ENCODE measurements around the gene KRT79.

The KRT79 gene

DNA sequence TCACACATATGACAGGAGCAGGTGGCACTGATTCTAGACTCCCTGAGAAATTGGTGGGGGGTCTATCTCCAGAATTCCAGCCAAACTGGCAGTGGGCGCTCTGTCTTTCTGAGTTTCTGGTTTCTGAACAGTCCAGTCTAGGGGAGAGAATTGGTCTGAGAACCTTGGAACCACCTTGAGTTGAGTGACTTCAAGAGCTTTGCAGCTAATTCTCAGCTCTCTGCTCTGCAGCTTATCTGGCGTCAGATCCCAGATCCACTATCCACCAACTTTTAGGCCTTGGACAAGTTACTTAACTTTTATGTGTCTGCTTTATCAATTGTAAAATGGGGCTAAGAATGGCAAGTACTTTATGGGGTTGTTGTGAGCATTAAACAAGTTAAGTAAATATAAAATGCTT is 55.3 kb downstream of the KRT79 start:
- TF ChIP-seq, protein P1, sequence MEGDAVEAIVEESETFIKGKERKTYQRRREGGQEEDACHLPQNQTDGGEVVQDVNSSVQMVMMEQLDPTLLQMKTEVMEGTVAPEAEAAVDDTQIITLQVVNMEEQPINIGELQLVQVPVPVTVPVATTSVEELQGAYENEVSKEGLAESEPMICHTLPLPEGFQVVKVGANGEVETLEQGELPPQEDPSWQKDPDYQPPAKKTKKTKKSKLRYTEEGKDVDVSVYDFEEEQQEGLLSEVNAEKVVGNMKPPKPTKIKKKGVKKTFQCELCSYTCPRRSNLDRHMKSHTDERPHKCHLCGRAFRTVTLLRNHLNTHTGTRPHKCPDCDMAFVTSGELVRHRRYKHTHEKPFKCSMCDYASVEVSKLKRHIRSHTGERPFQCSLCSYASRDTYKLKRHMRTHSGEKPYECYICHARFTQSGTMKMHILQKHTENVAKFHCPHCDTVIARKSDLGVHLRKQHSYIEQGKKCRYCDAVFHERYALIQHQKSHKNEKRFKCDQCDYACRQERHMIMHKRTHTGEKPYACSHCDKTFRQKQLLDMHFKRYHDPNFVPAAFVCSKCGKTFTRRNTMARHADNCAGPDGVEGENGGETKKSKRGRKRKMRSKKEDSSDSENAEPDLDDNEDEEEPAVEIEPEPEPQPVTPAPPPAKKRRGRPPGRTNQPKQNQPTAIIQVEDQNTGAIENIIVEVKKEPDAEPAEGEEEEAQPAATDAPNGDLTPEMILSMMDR (IDR thresholded peaks at IDR 0.05; ENCODE audit: extremely low read depth, missing control alignments): no peak
- DNase-seq (ENCODE audit: low spot score): no peak

DNA sequence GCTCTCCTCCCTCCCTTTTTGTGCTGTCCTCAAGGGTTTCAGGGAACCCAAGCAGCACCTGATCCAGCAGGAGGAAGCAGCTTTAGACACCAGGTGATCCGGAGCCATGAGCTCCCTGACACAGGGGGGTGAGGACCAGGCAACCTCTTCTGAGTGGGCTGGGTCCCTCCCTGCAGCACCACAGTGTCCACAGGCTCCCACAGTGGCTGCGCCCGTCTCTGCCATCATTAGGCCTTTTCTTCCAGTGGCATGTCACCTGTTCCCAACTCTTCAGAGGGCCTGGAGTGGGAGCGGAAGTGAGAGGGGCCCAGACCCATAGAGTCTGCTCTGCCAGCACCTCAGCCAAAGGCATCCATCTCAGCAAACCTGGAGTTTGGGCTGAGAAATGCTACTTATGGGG is 56.5 kb downstream of the KRT79 start:
- no peak for DNase-seq (ENCODE audit: low spot score)
- TF ChIP-seq, protein P1 (IDR thresholded peaks at IDR 0.05; ENCODE audit: extremely low read depth, missing control alignments): no peak

DNA sequence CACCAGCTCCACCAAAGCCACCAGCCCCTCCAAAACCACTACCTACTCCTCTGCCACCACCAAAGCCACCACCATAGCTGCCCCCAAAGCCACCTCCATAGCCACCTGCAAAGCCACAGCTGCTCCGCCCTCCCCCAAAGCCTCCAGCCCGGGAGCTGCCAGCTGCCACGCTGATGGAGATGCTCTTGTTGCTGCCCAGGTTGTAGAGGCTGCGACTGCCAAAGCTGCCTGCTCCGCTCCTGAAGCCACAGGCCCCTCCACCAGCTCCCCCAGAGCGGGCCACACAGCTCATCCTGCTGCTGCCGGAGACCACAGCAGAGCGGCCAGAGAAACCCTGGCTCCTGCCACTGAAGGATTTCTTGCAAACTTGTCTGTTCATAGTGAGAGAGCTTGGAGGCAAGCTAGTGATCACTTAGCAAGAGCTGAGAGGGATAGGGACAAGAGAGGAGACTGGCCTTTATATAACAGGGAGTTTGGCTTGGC is 57.2 kb downstream of the KRT79 start, which contains the start of gene KRT76:
Gene KRT76 (minus strand): TSS at position 433 of the 483 bp plus-strand sequence. CDS start 54 bp downstream, at position 379.
- TF ChIP-seq, protein P1 (IDR thresholded peaks at IDR 0.05; ENCODE audit: extremely low read depth, missing control alignments): no peak
- no peak for DNase-seq (ENCODE audit: low spot score)

DNA sequence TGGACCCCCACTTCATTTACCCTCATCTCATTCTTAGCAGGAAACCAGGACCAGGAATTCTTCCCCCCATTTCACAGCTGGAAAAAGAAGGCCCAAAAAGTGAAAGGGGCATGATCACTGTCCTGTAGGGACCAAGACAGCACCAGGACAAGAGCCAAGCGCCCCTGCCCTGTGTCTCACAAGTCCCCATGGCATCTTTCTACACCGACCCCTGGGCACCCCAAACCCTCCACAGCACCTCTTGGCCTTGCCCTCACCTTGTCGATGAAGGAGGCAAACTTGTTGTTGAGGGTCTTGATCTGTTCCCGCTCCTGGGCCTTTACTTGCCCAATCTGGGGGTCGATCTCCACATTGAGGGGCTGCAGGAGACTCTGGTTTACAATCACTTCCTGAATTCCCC is 57.7 kb downstream of the KRT79 start:
- DNase-seq (ENCODE audit: low spot score): no peak
- TF ChIP-seq, protein P1 (IDR thresholded peaks at IDR 0.05; ENCODE audit: extremely low read depth, missing control alignments): no peak

DNA sequence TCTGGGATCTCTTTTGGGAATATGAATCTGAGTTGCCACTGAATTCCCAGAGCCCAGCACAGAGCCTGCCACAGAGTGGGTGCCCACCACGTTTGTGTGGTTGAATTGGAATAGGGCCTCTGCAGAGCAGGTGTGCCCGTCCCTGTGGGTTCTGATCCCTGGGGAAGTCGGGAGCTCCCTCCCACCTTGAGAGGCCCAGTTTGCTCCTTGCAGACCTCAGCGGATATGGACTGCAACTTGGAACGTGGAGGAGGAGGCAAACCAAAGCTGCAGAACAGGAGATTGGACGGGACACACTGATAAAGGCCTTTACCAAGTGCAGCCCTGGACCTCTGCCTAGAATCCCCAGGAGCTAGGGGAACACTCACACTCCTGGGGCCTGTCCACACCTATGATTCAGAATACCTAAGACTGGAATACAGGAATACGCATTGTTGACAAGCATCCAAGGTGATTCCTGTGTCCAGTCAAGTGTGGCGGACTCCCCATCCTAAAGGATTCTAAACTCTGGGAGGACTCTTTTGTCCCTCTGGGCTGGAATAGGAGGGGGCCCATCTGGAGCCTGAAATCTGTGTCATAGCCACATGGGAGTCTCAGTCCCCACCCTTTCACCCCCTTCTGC is 59.4 kb downstream of the KRT79 start:
- no peak for DNase-seq (ENCODE audit: low spot score)
- TF ChIP-seq, protein P1 (IDR thresholded peaks at IDR 0.05; ENCODE audit: extremely low read depth, missing control alignments): no peak

DNA sequence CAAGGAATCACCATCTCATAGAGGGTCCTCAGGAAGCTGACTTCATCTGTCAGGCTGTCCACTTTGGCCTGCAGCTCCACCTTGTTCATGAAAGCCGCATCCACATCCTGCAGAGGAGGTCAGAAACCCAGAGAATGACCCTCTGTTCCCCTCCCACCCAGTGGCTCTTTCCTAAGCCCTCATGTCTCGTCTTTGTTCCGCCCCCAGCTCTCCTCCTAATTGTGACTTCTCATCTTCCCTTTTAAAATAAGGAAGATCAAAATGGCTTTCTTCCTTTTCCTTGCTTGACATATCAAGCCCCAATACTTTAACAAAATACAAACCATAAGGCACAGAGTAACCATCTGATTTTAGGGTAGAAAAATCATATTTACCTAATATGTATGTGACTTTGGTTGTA is 61.3 kb downstream of the KRT79 start:
- no peak for DNase-seq (ENCODE audit: low spot score)
- TF ChIP-seq, protein P1 (IDR thresholded peaks at IDR 0.05; ENCODE audit: extremely low read depth, missing control alignments): no peak

DNA sequence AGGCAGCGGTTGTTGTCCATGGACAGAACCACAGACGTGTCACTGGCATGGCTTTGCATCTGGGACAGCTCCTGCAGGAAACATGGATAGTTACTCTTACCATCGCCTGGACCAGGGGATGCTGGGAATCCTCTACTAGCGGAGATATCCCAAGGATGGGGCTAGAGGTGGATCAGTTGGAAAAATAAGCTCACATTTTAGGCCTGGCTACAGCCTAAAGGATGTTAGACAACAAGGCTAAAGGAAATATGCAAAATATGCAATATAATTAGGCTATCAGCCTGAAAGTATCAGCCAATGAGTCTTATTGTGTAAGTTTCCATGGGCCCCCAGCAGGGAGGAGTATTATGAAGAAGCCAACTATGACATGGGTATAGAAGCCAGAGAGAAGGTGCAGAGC is 61.9 kb downstream of the KRT79 start:
- no peak for DNase-seq (ENCODE audit: low spot score)
- TF ChIP-seq, protein P1 (IDR thresholded peaks at IDR 0.05; ENCODE audit: extremely low read depth, missing control alignments): no peak

Measured in GM20000 (cell line).